PFSK-1 (cell line): ENCODE data around the gene HACD4.

Experiments used
- POLR2AphosphoS5 ChIP-seq: IDR thresholded peaks from 2 replicates; pipeline ENCODE4 v1.6.1; 2012; ENCODE audit warnings: low read depth, mild to moderate bottlenecking, control low read depth, low read length, moderate library complexity
- SIN3A ChIP-seq: IDR thresholded peaks from 2 replicates; pipeline ENCODE4 v1.6.1; 2012; ENCODE audit warnings: mild to moderate bottlenecking, low read length, moderate library complexity, borderline replicate concordance; ENCODE audit not compliant: insufficient read depth
- TAF1 ChIP-seq: IDR thresholded peaks from 2 replicates; pipeline ENCODE4 v1.6.1; 2012; ENCODE audit warnings: low read length, control low read depth, borderline replicate concordance; ENCODE audit not compliant: insufficient read depth

DNA sequence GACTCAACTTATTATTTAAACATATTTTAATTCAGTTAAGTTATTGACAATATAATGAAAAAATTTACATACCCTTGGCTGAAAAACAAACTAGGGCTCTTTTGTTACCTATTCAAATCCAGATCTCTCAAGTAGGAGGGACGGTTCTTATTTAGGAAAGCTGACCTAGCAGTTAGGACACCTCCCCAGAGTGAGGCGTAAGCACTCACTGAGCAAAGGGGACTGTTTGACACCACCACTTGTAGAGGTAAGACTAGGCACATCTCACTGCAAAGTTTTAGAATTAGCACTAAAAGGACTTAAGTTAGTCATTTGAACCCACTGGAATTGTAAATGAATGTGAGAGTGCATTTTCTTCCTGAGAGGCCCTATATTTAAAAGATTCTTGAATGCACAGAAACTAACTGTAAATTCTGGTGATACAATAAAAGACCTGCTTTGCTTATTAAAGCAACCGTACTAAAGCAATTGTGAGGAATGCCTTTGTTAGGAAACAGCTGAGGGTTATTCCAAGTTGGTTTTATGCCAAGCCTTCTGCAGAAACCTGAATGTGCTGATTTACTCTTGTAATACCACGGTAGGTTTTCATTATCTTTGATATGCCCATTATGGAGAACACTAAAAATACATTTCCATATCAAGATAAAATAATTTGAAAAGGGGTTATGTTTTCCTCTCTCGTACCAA is 16.2 kb downstream of the HACD4 start:
- TF ChIP-seq POLR2AphosphoS5 (no peak), TAF1 (no peak), SIN3A (no peak)
